Measurements from ENCODE around the gene RAET1L. TPM values are rescaled to one million over a fixed set of nuclear protein-coding genes. Genes with fewer than 3 reads are reported as not detected.
A peak's percentile ranks its signal among the peaks of the same experiment; 100 is the strongest.

The RAET1L gene
- total and polyA plus RNA-seq, 4 donors, result not detected

GRCh38 chr6:150005761-150006651 lies 19.3 kb downstream of the RAET1L start (continued):
- TF ChIP-seq REST (IDR thresholded peaks at IDR 0.05) (no peak), NR2F2 (IDR thresholded peaks at IDR 0.05) (no peak), FOXA2 (IDR thresholded peaks at IDR 0.05) (no peak)

- Histone ChIP-seq H3K27ac (ENCODE audit: low read depth in 1 of 2, low read length in 2 of 2) (peak overlapping the region in 1 of 2 donors; percentile 20), H3K27me3 (ENCODE audit: control insufficient read depth in 4 of 4, insufficient read depth in 4 of 4, low read length in 3 of 4) (no peaks in the 10 kb centered on the region), H3K9me3 (ENCODE audit: control insufficient read depth in 4 of 4, low read length in 3 of 4) (no peaks in the 10 kb centered on the region), H3K4me3 (ENCODE audit: low read depth in 1 of 3, low read length in 3 of 3) (peak overlapping the region; percentile 39 to 76 (median 63)), H3K9ac (ENCODE audit: low read depth in 1 of 2, low read length in 2 of 2) (no peak overlapping the region), H3K4me1 (ENCODE audit: control insufficient read depth in 4 of 4, insufficient read depth in 4 of 4, low read length in 3 of 4) (peaks cover 0 to 14% (median 2%) of the 10 kb centered on the region in 4 donors), H3K36me3 (ENCODE audit: control insufficient read depth in 4 of 4, insufficient read depth in 3 of 4, low read depth in 1 of 4, low read length in 3 of 4) (no peaks in the 10 kb centered on the region)
- WGBS, result under 1% methylated on average over 79 of the region's 79 CpGs
- TF ChIP-seq HNF4A (conservative IDR thresholded peaks at IDR 0.05), result peak in 1 of 2 donors; percentile 25
- no peak for TF ChIP-seq HNF4G (IDR thresholded peaks at IDR 0.05)
- TF ChIP-seq ATF3 (IDR thresholded peaks at IDR 0.05), result no peak
- TF ChIP-seq SP1 (IDR thresholded peaks at IDR 0.05), result peak; percentile 47
- TF ChIP-seq FOXA2 (IDR thresholded peaks at IDR 0.05), result no peak
- TF ChIP-seq ZBTB33 (IDR thresholded peaks at IDR 0.05), result no peak
- peak; percentile 61 for TF ChIP-seq YY1 (IDR thresholded peaks at IDR 0.05)
- no peak for TF ChIP-seq REST (IDR thresholded peaks at IDR 0.05)
- peak; percentile 93 for DNase-seq (ENCODE audit: low spot score)
These were observed 20.3 kb downstream of the RAET1L start for GRCh38 chr6:150004783-150005717.
